Breast epithelium (tissue), 3 donors: ENCODE data around the gene FMNL2.

ENCODE experiments used
- POLR2A ChIP-seq: fragments of 450-650 bp; IDR thresholded peaks from one replicate; pipeline ENCODE4 v1.6.1; 2016; ENCODE audit warnings: antibody characterized with exemption, mild to moderate bottlenecking, moderate library complexity
- TF ChIP-seq, protein P1 (sequence below), 3 donors: fragments of 450-650 bp; IDR thresholded peaks; one replicate each; pipeline ENCODE4 v1.5.1; 2016 to 2017; ENCODE audit warnings: antibody characterized with exemption in 3 of 3, mild to moderate bottlenecking in 3 of 3, moderate library complexity in 3 of 3

DNA sequence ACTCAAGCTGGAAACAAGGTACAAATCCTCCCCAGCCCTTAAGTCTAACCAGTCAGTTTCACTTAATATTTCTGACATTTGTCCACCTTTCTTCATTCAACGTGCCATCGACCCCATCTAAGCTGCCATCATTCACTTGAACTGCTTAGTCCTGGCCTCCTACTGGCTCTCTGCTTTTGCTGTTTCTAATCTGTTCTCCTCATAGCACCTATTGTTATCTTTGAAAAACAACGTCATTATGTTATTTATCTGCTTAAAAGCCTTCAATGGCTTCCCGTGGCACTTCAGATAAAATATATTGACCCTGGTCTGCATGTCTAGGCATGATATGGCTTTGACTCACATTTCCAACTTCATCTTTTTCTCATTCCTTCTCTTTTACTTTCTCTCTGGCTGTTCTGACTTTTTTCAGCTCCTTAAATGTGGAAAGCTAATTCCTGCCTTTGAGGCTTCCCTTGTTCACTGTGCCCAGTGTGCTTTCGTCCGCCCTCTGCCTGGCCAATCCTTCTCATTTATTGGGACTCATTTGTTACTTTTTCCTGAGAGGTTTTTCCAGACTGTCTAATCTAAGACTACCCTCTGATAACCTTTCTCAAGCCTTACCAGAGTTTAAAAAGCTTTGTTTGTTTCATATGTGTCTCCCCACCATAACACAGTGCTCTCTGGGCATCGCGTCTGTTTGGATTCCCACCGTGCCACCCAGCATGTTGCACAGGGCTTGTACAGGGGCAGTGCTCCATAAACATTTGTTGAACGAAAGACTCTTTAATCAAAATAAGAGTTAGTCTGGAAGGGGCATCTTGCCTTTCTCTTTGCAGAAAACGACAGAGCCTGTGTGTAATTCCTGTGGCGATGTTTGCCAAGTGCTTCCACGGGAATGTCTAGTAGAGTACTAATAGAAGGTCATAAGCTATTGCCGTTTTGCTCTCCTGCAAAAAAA is 183.9 kb downstream of the FMNL2 start:
- no peak for TF ChIP-seq POLR2A
- TF ChIP-seq, protein P1, sequence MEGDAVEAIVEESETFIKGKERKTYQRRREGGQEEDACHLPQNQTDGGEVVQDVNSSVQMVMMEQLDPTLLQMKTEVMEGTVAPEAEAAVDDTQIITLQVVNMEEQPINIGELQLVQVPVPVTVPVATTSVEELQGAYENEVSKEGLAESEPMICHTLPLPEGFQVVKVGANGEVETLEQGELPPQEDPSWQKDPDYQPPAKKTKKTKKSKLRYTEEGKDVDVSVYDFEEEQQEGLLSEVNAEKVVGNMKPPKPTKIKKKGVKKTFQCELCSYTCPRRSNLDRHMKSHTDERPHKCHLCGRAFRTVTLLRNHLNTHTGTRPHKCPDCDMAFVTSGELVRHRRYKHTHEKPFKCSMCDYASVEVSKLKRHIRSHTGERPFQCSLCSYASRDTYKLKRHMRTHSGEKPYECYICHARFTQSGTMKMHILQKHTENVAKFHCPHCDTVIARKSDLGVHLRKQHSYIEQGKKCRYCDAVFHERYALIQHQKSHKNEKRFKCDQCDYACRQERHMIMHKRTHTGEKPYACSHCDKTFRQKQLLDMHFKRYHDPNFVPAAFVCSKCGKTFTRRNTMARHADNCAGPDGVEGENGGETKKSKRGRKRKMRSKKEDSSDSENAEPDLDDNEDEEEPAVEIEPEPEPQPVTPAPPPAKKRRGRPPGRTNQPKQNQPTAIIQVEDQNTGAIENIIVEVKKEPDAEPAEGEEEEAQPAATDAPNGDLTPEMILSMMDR (IDR thresholded peaks at IDR 0.05): no peak
